ENCODE measurements around the gene SNX20.
A peak's percentile ranks its signal among the peaks of the same experiment; 100 is the strongest.

Gene SNX20

GRCh38 chr16:50681021-50681885 lies at the start of gene SNX20:
SNX20 (minus strand) TSS chr16:50681312; CDS start chr16:50677526, 3,786 bp downstream.
- no peak for DNase-seq (ENCODE audit: low spot score)

- DNase-seq (ENCODE audit: low spot score), result no peak
Observed at GRCh38 chr16:50724306-50724705, 43.2 kb upstream of the SNX20 start.

DNA sequence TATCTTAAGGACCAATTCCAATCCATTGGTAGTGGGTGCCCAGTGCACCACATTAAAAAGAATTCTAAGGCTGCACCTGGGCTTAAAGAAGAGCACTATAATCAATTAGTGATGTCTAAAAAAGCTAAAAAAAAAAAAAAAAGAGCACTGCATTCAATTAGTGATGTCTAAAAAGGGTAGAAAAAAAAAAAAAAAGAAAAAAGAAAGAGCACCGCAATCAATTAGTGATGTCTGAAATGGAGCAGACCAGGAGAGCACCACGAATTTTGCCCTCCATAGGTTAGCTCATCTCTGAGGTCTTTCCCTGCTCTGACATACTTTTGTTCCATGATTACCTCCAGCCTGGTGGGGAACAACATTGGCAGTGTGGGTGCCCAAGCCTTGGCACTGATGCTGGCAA lies 41.8 kb upstream of the SNX20 start:
- DNase-seq (ENCODE audit: low spot score), result no peak

- no peak for DNase-seq (ENCODE audit: low spot score)
Observed at GRCh38 chr16:50722405-50722737, 41.3 kb upstream of the SNX20 start.

- DNase-seq (ENCODE audit: low spot score), result no peak
Observed at GRCh38 chr16:50721549-50722404, 40.7 kb upstream of the SNX20 start.

GRCh38 chr16:50719401-50720337 lies 38.6 kb upstream of the SNX20 start:
- no peak for DNase-seq (ENCODE audit: low spot score)

DNA sequence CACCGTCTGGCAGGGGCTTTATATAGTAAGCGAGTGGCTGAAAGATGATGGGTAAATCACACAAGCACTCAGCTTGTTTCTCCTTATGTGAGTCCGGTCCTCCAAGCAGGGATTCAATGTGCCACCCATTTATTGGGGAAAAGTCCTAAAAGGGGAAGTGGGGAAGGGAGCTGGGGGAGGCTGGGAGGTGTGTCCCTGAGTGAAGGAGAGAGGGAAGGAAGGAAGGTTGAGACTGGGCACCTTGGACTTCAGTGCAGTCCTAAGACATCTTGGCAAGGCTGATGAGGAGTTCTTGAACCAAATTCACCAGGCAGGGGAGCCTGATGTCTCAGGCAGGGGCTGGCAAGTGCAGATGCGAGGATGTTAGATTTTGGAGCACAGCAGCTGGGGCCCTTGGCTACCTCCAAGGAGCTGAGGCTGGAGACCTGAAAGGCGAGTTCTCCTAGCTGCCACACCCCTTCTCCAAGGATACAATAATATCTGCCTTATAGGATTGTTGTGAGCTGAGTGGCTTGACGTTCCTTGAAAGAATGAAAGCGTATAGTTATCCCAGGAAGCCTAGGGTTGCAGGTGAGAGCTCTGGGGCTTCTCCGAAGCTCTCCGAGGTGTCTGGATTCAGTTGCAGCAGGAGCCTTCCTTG lies 37.8 kb upstream of the SNX20 start:
- DNase-seq (ENCODE audit: low spot score), result no peak

DNA sequence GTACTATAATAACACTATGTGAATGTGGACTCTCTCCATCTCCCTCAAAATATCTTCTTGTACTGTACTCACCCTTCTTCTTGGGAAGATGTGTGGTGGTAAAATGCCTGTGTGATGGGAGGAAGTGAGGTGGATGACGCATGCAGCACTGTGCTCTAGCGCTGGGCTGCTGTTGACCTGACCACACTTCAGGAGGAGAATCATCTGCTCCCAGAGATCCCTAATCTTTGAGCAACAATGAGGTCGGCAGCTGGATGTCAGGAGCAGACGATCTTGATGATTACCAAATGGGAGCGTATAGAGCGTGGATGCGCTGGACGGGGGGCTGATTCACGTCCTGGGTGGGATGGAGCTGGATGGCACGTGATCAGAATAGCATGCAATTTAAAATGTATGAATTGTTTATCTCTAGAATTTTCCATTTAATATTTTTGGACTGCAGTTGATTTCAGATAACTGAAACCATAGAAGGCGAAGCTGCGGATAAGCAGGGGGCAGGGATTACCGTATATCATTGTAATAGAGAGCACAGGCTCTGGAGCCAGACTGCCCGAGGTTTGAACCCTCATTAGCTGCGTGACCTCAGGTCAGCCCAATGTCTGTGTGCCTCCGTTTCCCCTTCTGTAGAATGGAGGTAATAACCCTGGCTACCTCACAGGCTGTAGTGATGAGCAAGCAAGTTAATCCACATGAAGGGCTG lies 37.1 kb upstream of the SNX20 start:
- no peak for DNase-seq (ENCODE audit: low spot score)

DNA sequence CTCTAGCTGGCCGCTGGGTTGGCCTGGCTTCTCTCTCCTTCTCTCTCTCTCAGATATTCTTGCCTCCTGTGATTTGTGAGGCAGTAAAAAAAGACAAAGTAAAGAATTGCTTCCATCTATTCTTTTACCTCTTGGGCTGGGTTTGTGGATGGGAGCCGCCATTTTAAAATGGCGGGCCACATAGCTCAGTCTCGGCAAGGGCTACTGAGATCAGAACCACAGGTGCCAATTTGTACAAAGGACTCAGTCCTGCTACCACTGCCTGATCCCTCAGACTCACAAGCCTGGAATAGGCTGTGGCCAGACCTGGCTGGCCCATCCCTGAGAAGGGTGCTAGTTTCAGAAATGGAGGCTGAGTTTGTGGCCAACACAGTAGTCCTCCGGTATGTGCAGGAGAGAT lies 36.4 kb upstream of the SNX20 start:
- no peak for DNase-seq (ENCODE audit: low spot score)

GRCh38 chr16:50717091-50717490 lies 36.0 kb upstream of the SNX20 start:
- no peak for DNase-seq (ENCODE audit: low spot score)

GRCh38 chr16:50712956-50713355 lies 31.8 kb upstream of the SNX20 start:
- DNase-seq (ENCODE audit: low spot score), result no peak

GRCh38 chr16:50712560-50712898 lies 31.4 kb upstream of the SNX20 start:
- DNase-seq (ENCODE audit: low spot score), result no peak

GRCh38 chr16:50711862-50712559 lies 30.9 kb upstream of the SNX20 start:
- DNase-seq (ENCODE audit: low spot score), result peak; percentile 66

DNA sequence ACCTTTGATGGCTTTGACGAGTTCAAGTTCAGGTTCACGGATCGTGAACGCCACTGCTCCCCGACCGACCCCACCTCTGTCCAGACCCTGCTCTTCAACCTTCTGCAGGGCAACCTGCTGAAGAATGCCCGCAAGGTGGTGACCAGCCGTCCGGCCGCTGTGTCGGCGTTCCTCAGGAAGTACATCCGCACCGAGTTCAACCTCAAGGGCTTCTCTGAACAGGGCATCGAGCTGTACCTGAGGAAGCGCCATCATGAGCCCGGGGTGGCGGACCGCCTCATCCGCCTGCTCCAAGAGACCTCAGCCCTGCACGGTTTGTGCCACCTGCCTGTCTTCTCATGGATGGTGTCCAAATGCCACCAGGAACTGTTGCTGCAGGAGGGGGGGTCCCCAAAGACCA lies 29.9 kb upstream of the SNX20 start:
- DNase-seq (ENCODE audit: low spot score), result no peak

DNA sequence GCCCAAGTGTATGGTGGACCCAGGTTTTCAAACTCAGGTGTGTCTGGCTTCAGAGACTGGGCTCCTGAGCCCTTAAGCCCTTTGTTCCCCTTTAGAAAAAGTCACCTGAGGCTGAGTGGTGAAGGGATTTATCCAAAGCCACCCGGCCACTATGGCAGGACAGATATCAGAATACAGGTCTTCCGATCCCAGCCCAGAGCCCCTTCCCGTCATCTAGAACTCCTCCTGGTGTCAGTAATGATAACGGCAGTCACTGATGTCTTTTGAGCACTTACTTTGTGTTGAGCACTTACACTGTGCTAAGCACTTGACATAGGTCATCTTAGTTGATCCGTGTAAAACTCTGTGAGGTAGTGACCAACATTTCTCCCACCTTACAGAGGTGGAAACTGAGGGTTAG lies 28.9 kb upstream of the SNX20 start:
- no peak for DNase-seq (ENCODE audit: low spot score)

DNA sequence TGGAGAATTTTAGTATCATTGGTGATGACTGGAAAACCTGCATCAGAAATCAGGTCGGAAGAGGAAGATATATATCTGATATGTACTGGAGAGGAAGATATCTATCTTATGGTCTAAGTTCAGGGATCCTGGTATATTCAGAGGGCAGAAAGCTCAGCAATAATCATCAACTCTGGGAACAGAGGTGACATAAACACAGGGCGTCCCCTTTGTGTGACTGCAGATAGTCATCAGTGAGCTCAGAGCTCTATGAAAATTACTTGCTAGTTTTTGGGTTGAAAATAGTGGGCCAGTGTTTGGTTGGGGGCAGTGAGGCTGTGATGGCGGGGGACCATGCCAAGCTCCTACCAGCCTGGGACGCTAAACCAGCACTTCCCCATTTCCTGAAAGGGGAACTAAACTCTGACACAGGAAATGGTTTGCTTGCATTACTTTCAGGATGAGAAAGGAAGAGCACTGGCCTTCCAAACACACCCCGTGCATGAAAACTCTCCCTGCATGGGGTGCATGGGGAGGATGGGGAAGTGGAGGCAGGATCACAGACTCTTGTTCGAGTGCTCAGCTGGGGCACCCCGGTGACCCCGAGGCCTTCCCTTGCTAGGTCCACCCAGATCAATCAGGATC lies 28.1 kb upstream of the SNX20 start:
- DNase-seq (ENCODE audit: low spot score), result no peak

DNA sequence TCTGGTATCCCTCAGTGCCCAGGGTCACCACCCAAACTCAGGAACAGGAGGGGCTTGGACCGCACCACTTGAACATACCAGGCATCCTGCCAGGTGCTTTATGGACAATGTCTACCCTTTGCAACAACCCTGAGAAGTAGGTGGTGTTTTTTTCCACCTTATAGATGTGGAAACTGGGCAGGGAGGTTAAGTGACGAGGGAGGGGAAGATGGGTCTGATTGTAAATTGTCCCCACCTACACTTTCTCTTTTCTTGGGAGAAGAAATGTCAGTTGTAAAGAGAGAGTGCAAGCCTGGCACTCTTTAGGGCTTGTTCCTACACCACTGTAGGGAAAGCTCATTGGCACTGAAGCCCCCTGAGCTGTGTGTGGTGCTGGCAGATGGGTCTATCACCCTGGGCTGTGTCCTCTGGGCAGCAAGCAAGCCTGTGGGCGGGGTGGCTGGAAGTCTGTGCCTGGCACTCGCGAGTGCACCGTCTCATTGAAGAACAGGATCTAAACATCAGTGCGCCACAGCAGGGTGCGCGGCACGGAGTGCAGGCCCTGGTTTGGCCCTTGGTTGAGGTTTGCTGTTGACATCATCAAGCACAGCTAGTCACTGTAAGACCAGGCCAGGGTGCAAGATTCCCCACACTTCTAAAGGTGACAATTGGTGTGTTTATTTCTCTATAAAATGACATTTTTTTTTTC lies 27.4 kb upstream of the SNX20 start:
- DNase-seq (ENCODE audit: low spot score), result no peak

GRCh38 chr16:50706250-50706649 lies 25.1 kb upstream of the SNX20 start:
- DNase-seq (ENCODE audit: low spot score), result no peak

- no peak for DNase-seq (ENCODE audit: low spot score)
Observed at GRCh38 chr16:50705436-50706110, 24.5 kb upstream of the SNX20 start.
